ENCODE data around the gene CTH. TPM values are rescaled to one million over a fixed set of nuclear protein-coding genes. Genes with fewer than 3 reads are reported as not detected.
"Not testable (repeated sequence)": the region's sequence is repeated elsewhere in the genome, so short reads cannot be mapped to it uniquely, and the experiment has no call there.

CTH gene
- total RNA-seq, 2 experiments from 2014 or later = 9.1 to 13.1 TPM

GRCh38 chr1:70449049-70449448 lies 38.0 kb downstream of the CTH start:
- no peak for DNase-seq
- CTCF ChIA-PET = no interaction called here
- Mint-ChIP-seq H3K4me1 (no peaks in the 10 kb centered on the region), H3K36me3 (no peaks in the 10 kb centered on the region), H3K27me3 (peaks cover 2% of the 10 kb centered on the region), H3K9me3 (ENCODE audit: low read depth) (no peaks in the 10 kb centered on the region), H3K27ac (no peak overlapping the region), H3K4me3 (no peak overlapping the region)
- no peak for ATAC-seq

- H3K27ac Mint-ChIP-seq; H3K36me3 Mint-ChIP-seq; H3K4me1 Mint-ChIP-seq; DNase-seq; H3K4me3 Mint-ChIP-seq; H3K9me3 Mint-ChIP-seq (ENCODE audit: low read depth); H3K27me3 Mint-ChIP-seq; ATAC-seq; CTCF ChIA-PET: not testable (repeated sequence)
Observed at GRCh38 chr1:70452164-70452939, 41.3 kb downstream of the CTH start.

GRCh38 chr1:70455291-70455690 lies 44.2 kb downstream of the CTH start:
- no peak for DNase-seq
- no peak overlapping the region for H3K27ac Mint-ChIP-seq
- no peaks in the 10 kb centered on the region for H3K4me1 Mint-ChIP-seq
- ATAC-seq = no peak
- no peak overlapping the region for H3K4me3 Mint-ChIP-seq
- CTCF ChIA-PET = no interaction called here
- no peaks in the 10 kb centered on the region for H3K36me3 Mint-ChIP-seq
- peaks cover 2% of the 10 kb centered on the region for H3K27me3 Mint-ChIP-seq
- H3K9me3 Mint-ChIP-seq (ENCODE audit: low read depth) = no peaks in the 10 kb centered on the region

GRCh38 chr1:70458131-70458530 lies 47.1 kb downstream of the CTH start:
- H3K36me3 Mint-ChIP-seq = no peaks in the 10 kb centered on the region
- H3K9me3 Mint-ChIP-seq (ENCODE audit: low read depth) = no peaks in the 10 kb centered on the region
- H3K4me3 Mint-ChIP-seq = no peak overlapping the region
- DNase-seq (no peak), ATAC-seq (no peak)
- H3K27me3 Mint-ChIP-seq = no peaks in the 10 kb centered on the region
- no peak overlapping the region for H3K27ac Mint-ChIP-seq
- H3K4me1 Mint-ChIP-seq = no peaks in the 10 kb centered on the region
- CTCF ChIA-PET = no interaction called here

GRCh38 chr1:70459496-70460225 lies 48.6 kb downstream of the CTH start:
- ATAC-seq = no peak

GRCh38 chr1:70460740-70461713 lies 50.0 kb downstream of the CTH start:
- DNase-seq; ATAC-seq; H3K9me3 Mint-ChIP-seq (ENCODE audit: low read depth); H3K27me3 Mint-ChIP-seq; H3K36me3 Mint-ChIP-seq; H3K4me3 Mint-ChIP-seq; H3K4me1 Mint-ChIP-seq; H3K27ac Mint-ChIP-seq; CTCF ChIA-PET: not testable (repeated sequence)

More at GRCh38 chr1:70459496-70460225, 48.6 kb downstream of the CTH start:
- no peak for DNase-seq
- Mint-ChIP-seq H3K36me3 (peaks cover 1% of the 10 kb centered on the region), H3K4me1 (no peaks in the 10 kb centered on the region), H3K4me3 (no peak overlapping the region), H3K27ac (no peak overlapping the region), H3K9me3 (ENCODE audit: low read depth) (peaks cover 2% of the 10 kb centered on the region), H3K27me3 (no peaks in the 10 kb centered on the region)
- CTCF ChIA-PET = no interaction called here

- Mint-ChIP-seq H3K4me1 (no peaks in the 10 kb centered on the region), H3K9me3 (ENCODE audit: low read depth) (peaks cover 2% of the 10 kb centered on the region), H3K4me3 (no peak overlapping the region), H3K27ac (no peak overlapping the region), H3K27me3 (peaks cover 10% of the 10 kb centered on the region), H3K36me3 (peaks cover 1% of the 10 kb centered on the region)
- CTCF ChIA-PET = interaction anchor here (1.1 kb wide), 1 partner anchor 145 kb away, joined by 3 read pairs; no protein-coding TSS in a partner anchor
- DNase-seq (no peak), ATAC-seq (no peak)
Observed at GRCh38 chr1:70462611-70463010, 51.5 kb downstream of the CTH start.

GRCh38 chr1:70465911-70466310 lies 54.8 kb downstream of the CTH start:
- H3K4me1 Mint-ChIP-seq = no peaks in the 10 kb centered on the region
- H3K4me3 Mint-ChIP-seq = no peak overlapping the region
- H3K9me3 Mint-ChIP-seq (ENCODE audit: low read depth) = peaks cover 2% of the 10 kb centered on the region
- no peak overlapping the region for H3K27ac Mint-ChIP-seq
- CTCF ChIA-PET = no interaction called here
- ATAC-seq (no peak), DNase-seq (no peak)
- peaks cover 16% of the 10 kb centered on the region for H3K27me3 Mint-ChIP-seq
- peaks cover 1% of the 10 kb centered on the region for H3K36me3 Mint-ChIP-seq

- peaks cover 21% of the 10 kb centered on the region for H3K27me3 Mint-ChIP-seq
- no peak overlapping the region for H3K4me3 Mint-ChIP-seq
- CTCF ChIA-PET = no interaction called here
- no peaks in the 10 kb centered on the region for H3K4me1 Mint-ChIP-seq
- no peak for ATAC-seq
- H3K36me3 Mint-ChIP-seq = peaks cover 1% of the 10 kb centered on the region
- no peak overlapping the region for H3K27ac Mint-ChIP-seq
- H3K9me3 Mint-ChIP-seq (ENCODE audit: low read depth) = peaks cover 2% of the 10 kb centered on the region
- no peak for DNase-seq
Observed at GRCh38 chr1:70467531-70467930, 56.5 kb downstream of the CTH start.

- DNase-seq = no peak
- H3K27ac Mint-ChIP-seq = no peak overlapping the region
- H3K36me3 Mint-ChIP-seq = peaks cover 1% of the 10 kb centered on the region
- H3K4me1 Mint-ChIP-seq = no peaks in the 10 kb centered on the region
- H3K27me3 Mint-ChIP-seq = peaks cover 21% of the 10 kb centered on the region
- no peak overlapping the region for H3K4me3 Mint-ChIP-seq
- CTCF ChIA-PET = no interaction called here
- H3K9me3 Mint-ChIP-seq (ENCODE audit: low read depth) = peaks cover 2% of the 10 kb centered on the region
- ATAC-seq = no peak
Observed at GRCh38 chr1:70468180-70468579, 57.1 kb downstream of the CTH start.

- H3K4me1 Mint-ChIP-seq; DNase-seq; H3K27ac Mint-ChIP-seq; ATAC-seq; H3K4me3 Mint-ChIP-seq; H3K9me3 Mint-ChIP-seq (ENCODE audit: low read depth); CTCF ChIA-PET; H3K36me3 Mint-ChIP-seq: not testable (repeated sequence)
- peaks cover 21% of the 10 kb centered on the region for H3K27me3 Mint-ChIP-seq
Observed at GRCh38 chr1:70469184-70469583, 58.1 kb downstream of the CTH start.

GRCh38 chr1:70475023-70475422 lies 64.0 kb downstream of the CTH start:
- Mint-ChIP-seq H3K9me3 (ENCODE audit: low read depth) (no peaks in the 10 kb centered on the region), H3K27ac (no peak overlapping the region), H3K4me1 (no peaks in the 10 kb centered on the region), H3K27me3 (peaks cover 16% of the 10 kb centered on the region), H3K4me3 (no peak overlapping the region), H3K36me3 (no peaks in the 10 kb centered on the region)
- no peak for DNase-seq
- ATAC-seq = no peak
- CTCF ChIA-PET = no interaction called here

- H3K36me3 Mint-ChIP-seq = no peaks in the 10 kb centered on the region
- no peak for ATAC-seq
- H3K4me1 Mint-ChIP-seq = no peaks in the 10 kb centered on the region
- H3K27ac Mint-ChIP-seq = no peak overlapping the region
- H3K4me3 Mint-ChIP-seq = no peak overlapping the region
- H3K27me3 Mint-ChIP-seq = peaks cover 9% of the 10 kb centered on the region
- H3K9me3 Mint-ChIP-seq (ENCODE audit: low read depth) = no peaks in the 10 kb centered on the region
- CTCF ChIA-PET = no interaction called here
- DNase-seq = no peak
Observed at GRCh38 chr1:70477090-70477489, 66.0 kb downstream of the CTH start.

All from activated CD8-positive, alpha-beta memory T cell treated with anti-CD3 and anti-CD28 coated beads, Interleukin-2, amount 10 ng/mL, durations not matched to agents 7 days and 5 days (primary cell).